Peyer's patch (tissue), 4 donors: ENCODE data around the gene ZNF189. TPM values are rescaled to one million over a fixed set of nuclear protein-coding genes. Genes with fewer than 3 reads are reported as not detected.

Experiments used
- DNase-seq, 3 donors: peaks; one replicate each; pipeline ENCODE4 v3.0.0-alpha.2; 2017 to 2019
- H3K27ac ChIP-seq, 4 donors: fragments of 200-600 bp; sonication (generic); one replicate each; pipeline ENCODE4 v1.5.1; 2016 to 2019
- H3K27me3 ChIP-seq, 2 donors: fragments of 200-600 bp; sonication (generic); one replicate each; pipeline ENCODE4 v1.5.1; 2019
- H3K36me3 ChIP-seq, 3 donors: fragments of 200-600 bp; sonication (generic); one replicate each; pipeline ENCODE4 v1.5.1; 2016 to 2019
- H3K4me1 ChIP-seq, 4 donors: fragments of 200-600 bp; sonication (generic); one replicate each; pipeline ENCODE4 v1.5.1; 2016 to 2019
- H3K4me3 ChIP-seq, 4 donors: fragments of 200-600 bp; sonication (generic); 1 replicate in 3 of 4; 2 replicates in 1 of 4; pipeline ENCODE4 v1.5.1; 2016 to 2019; ENCODE audit warnings: mild to moderate bottlenecking in 1 of 4
- H3K9me3 ChIP-seq, 4 donors: fragments of 200-600 bp; sonication (generic); one replicate each; pipeline ENCODE4 v1.5.1; 2016 to 2019; ENCODE audit warnings: mild to moderate bottlenecking in 1 of 4
- POLR2A ChIP-seq, 2 donors: fragments of 450-650 bp; IDR thresholded peaks; one replicate each; pipeline ENCODE4 v1.5.1; 2017; ENCODE audit warnings: antibody characterized with exemption in 2 of 2, mild to moderate bottlenecking in 2 of 2, moderate library complexity in 2 of 2
- small RNA-seq, 2 donors: library from RNA; depleted of rRNA; stranded (forward); fragments of <200 nt; gene quantifications; one replicate each; pipeline ENCODE3, GENCODE V24; 2016
- total RNA-seq, 4 donors: library from RNA; depleted of rRNA; stranded (reverse); fragments of >200 nt; gene quantifications; one replicate each; pipeline ENCODE4 v1.1.0, GENCODE V29; 2016
- TF ChIP-seq, protein P1 (sequence below), 6 experiments: fragments of 450-650 bp in 4 of 6; fragments of 200-600 bp in 2 of 6; sonication (generic) in 1 of 6; IDR thresholded peaks; one replicate each; pipeline ENCODE4 v1.5.1; 2017 to 2019; ENCODE audit warnings: antibody characterized with exemption in 6 of 6, mild to moderate bottlenecking in 3 of 6, moderate library complexity in 1 of 6

ZNF189 gene
- total RNA-seq, 4 donors from 2014 or later = 22.8 to 33.0 (median 25.7) TPM

- H3K36me3 ChIP-seq = no peaks in the 10 kb centered on the region
- peak overlapping the region in 2 of 4 donors; percentile 23 to 53 for H3K27ac ChIP-seq
- no peaks in the 10 kb centered on the region for H3K27me3 ChIP-seq
- peaks cover 0 to 5% (median 0%) of the 10 kb centered on the region in 4 donors for H3K4me1 ChIP-seq
- no peak overlapping the region for H3K4me3 ChIP-seq
- H3K9me3 ChIP-seq = peaks cover 0 to 6% (median 0%) of the 10 kb centered on the region in 4 donors
- DNase-seq = no peak
- TF ChIP-seq, protein P1, sequence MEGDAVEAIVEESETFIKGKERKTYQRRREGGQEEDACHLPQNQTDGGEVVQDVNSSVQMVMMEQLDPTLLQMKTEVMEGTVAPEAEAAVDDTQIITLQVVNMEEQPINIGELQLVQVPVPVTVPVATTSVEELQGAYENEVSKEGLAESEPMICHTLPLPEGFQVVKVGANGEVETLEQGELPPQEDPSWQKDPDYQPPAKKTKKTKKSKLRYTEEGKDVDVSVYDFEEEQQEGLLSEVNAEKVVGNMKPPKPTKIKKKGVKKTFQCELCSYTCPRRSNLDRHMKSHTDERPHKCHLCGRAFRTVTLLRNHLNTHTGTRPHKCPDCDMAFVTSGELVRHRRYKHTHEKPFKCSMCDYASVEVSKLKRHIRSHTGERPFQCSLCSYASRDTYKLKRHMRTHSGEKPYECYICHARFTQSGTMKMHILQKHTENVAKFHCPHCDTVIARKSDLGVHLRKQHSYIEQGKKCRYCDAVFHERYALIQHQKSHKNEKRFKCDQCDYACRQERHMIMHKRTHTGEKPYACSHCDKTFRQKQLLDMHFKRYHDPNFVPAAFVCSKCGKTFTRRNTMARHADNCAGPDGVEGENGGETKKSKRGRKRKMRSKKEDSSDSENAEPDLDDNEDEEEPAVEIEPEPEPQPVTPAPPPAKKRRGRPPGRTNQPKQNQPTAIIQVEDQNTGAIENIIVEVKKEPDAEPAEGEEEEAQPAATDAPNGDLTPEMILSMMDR (IDR thresholded peaks at IDR 0.05) = no peak
- TF ChIP-seq POLR2A (IDR thresholded peaks at IDR 0.05) = no peak
Measured at GRCh38 chr9:101451498-101451897, 52.8 kb downstream of the ZNF189 start.

DNA sequence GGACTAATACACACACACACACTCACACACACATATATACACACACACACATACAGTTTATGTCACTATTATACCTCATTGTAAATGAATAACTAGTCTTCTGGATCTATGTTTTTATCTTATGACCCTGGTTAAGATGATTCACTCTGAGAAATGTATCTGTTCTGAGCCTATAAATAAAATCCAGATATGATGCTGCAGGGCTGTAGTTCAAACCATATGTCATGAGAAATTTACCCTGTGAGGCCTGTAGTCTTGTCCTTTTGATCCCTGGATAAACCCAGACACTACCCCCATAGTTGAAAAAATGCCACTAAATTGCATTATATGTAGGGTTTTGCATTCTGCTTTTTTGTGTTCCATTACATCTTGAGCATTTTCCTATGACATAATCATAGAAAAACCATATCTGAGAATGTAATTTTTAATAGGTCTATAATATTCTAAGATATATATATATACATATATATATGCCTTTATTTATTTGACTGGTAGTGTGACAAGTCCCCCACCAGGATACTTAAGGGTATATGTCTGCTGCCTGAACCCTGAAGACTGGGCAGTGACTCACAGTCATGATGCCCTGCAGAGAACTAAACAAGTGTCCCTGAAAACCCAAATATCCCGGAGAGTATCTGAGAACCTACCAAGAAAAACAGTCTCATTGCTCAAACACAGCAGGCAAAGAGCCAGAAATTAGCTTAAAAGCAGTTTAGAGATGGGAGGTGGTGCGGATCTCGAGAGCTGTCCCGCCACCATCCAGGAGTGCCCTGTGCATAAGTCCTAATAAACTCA lies 55.3 kb downstream of the ZNF189 start:
- Histone ChIP-seq H3K4me1 (peaks cover 0 to 5% (median 2%) of the 10 kb centered on the region in 4 donors), H3K4me3 (no peak overlapping the region), H3K27ac (peak overlapping the region in 2 of 4 donors; percentile 60 to 81), H3K36me3 (no peaks in the 10 kb centered on the region), H3K9me3 (peaks cover 0 to 6% (median 0%) of the 10 kb centered on the region in 4 donors), H3K27me3 (no peaks in the 10 kb centered on the region)
- TF ChIP-seq, protein P1 (IDR thresholded peaks at IDR 0.05) = peak in 1 of 6 experiments; percentile 8
- no peak for TF ChIP-seq POLR2A (IDR thresholded peaks at IDR 0.05)
- no peak for DNase-seq

DNA sequence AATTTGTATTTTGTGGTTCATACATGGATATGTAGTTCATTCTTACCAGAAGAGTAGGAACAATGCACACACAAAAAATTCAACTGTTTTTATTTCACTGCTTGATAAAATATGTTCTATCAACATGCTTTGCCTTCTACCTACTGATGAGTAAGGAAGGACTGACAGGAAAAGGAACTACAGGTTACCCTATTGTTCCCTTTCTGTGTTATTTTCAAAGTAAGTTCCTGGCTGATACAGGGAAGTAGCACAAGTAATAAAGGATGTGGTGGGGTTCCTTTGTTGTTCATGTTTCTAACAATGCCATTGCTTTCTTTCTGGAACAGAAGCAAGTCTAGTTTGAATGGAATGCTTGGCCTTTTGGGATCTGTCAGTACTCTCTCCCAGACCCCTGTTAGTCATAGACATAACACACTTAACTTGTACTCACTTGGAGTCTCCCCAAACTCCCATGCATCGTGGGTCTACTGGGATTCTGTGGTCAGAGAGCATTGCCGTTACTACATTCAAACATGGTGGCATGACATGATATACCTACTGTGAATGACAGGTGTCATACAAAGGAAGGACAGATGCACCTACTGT lies 57.1 kb downstream of the ZNF189 start:
- Histone ChIP-seq H3K4me3 (no peak overlapping the region), H3K27me3 (no peaks in the 10 kb centered on the region), H3K4me1 (peaks cover 0 to 5% (median 0%) of the 10 kb centered on the region in 4 donors), H3K36me3 (no peaks in the 10 kb centered on the region), H3K27ac (no peak overlapping the region), H3K9me3 (peaks cover 0 to 6% (median 0%) of the 10 kb centered on the region in 4 donors)
- no peak for TF ChIP-seq POLR2A (IDR thresholded peaks at IDR 0.05)
- TF ChIP-seq, protein P1 (IDR thresholded peaks at IDR 0.05) = no peak
- DNase-seq = no peak

- no peak for DNase-seq
- Histone ChIP-seq H3K36me3 (no peaks in the 10 kb centered on the region), H3K9me3 (peaks cover 0 to 5% (median 0%) of the 10 kb centered on the region in 4 donors), H3K27me3 (no peaks in the 10 kb centered on the region), H3K4me1 (peaks cover 0 to 5% (median 0%) of the 10 kb centered on the region in 4 donors), H3K4me3 (no peak overlapping the region), H3K27ac (no peak overlapping the region)
- no peak for TF ChIP-seq POLR2A (IDR thresholded peaks at IDR 0.05)
- TF ChIP-seq, protein P1 (IDR thresholded peaks at IDR 0.05) = peak in 1 of 6 experiments; percentile 21
Measured at GRCh38 chr9:101457003-101457402, 58.4 kb downstream of the ZNF189 start.

GRCh38 chr9:101458963-101459631 lies 60.4 kb downstream of the ZNF189 start:
- TF ChIP-seq, protein P1 (IDR thresholded peaks at IDR 0.05) = peak in 4 of 6 experiments; percentile 52 to 91 (median 86)
- no peak for TF ChIP-seq POLR2A (IDR thresholded peaks at IDR 0.05)
- Histone ChIP-seq H3K27me3 (no peaks in the 10 kb centered on the region), H3K4me1 (peaks cover 0 to 5% (median 0%) of the 10 kb centered on the region in 4 donors), H3K36me3 (no peaks in the 10 kb centered on the region), H3K9me3 (no peaks in the 10 kb centered on the region), H3K4me3 (no peak overlapping the region), H3K27ac (no peak overlapping the region)
- no peak for DNase-seq

Small RNAs within 50 kb of the gene (small RNA-seq; reads per million reads assigned to genes)
- 0 reads per million in 2 donors for gene AL353621.2

Other genes starting within 250 kb of the ZNF189 start
- gene BAAT, start 13.8 kb upstream of the ZNF189 start, total RNA-seq = 1 to 10 TPM in 1 of 4 donors, not detected in 3; 1.2 TPM
- 10 to 100 TPM in 1 of 4 donors, 1 to 10 TPM in 3; 5.3 to 10.7 (median 8.9) TPM for gene MRPL50, start 233 bp upstream of the ZNF189 start, total RNA-seq
- gene ALDOB, start 36.9 kb downstream of the ZNF189 start, total RNA-seq = over 10,000 TPM in 2 of 4 donors, 1,000 to 10,000 TPM in 1, 100 to 1,000 TPM in 1; 852 to 11,538 (median 10,067) TPM
- 10 to 100 TPM; 14.1 to 35.5 (median 16.1) TPM for gene RNF20, start 135.0 kb downstream of the ZNF189 start, total RNA-seq
- gene PPP3R2, start 196.1 kb downstream of the ZNF189 start, total RNA-seq = not detected